EH (cell line): ENCODE data around the gene CASK.
A peak's percentile ranks its signal among the peaks of the same experiment; 100 is the strongest.

Experiments used
- DNase-seq: peaks from one replicate; pipeline ENCODE4 v3.0.0-alpha.2; 2015; ENCODE audit warnings: low read depth

Gene CASK

GRCh38 chrX:41909068-41909467, 14.3 kb downstream of the CASK start:
- no peak for DNase-seq

- DNase-seq = peak; percentile 1
These were observed 16.7 kb downstream of the CASK start for GRCh38 chrX:41906515-41907187.

- DNase-seq = no peak
These were observed 19.8 kb downstream of the CASK start for GRCh38 chrX:41903544-41903943.

GRCh38 chrX:41900321-41900720, 23.0 kb downstream of the CASK start:
- no peak for DNase-seq

- DNase-seq = no peak
These were observed 27.5 kb downstream of the CASK start for GRCh38 chrX:41895826-41896225.

- DNase-seq = no peak
These were observed 33.3 kb downstream of the CASK start for GRCh38 chrX:41890026-41890423.

- DNase-seq = peak; percentile 49
These were observed 33.9 kb downstream of the CASK start for GRCh38 chrX:41889317-41890025.

GRCh38 chrX:41887691-41888090, 35.7 kb downstream of the CASK start:
- DNase-seq = no peak

- no peak for DNase-seq
These were observed 37.6 kb downstream of the CASK start for GRCh38 chrX:41885724-41886123.

GRCh38 chrX:41881166-41881565, 42.2 kb downstream of the CASK start:
- no peak for DNase-seq

- DNase-seq = no peak
These were observed 46.2 kb downstream of the CASK start for GRCh38 chrX:41877167-41877566.

- DNase-seq = peak; percentile 5
These were observed 48.2 kb downstream of the CASK start for GRCh38 chrX:41875142-41875541.

GRCh38 chrX:41870719-41871151, 52.6 kb downstream of the CASK start:
- DNase-seq = no peak

GRCh38 chrX:41868392-41868977, 54.9 kb downstream of the CASK start:
- DNase-seq = no peak

GRCh38 chrX:41863343-41864203, 59.8 kb downstream of the CASK start:
- no peak for DNase-seq

- no peak for DNase-seq
These were observed 60.7 kb downstream of the CASK start for GRCh38 chrX:41862562-41863184.

GRCh38 chrX:41858161-41858775, 65.1 kb downstream of the CASK start:
- no peak for DNase-seq

- no peak for DNase-seq
These were observed 65.7 kb downstream of the CASK start for GRCh38 chrX:41857670-41858069.

- DNase-seq = no peak
These were observed 76.6 kb downstream of the CASK start for GRCh38 chrX:41846714-41847113.

- no peak for DNase-seq
These were observed 85.9 kb downstream of the CASK start for GRCh38 chrX:41837270-41837944.

GRCh38 chrX:41828826-41829225, 94.5 kb downstream of the CASK start:
- DNase-seq = peak; percentile 7
